IMR-90 (cell line): ENCODE data around the gene CTNND2. TPM values are rescaled to one million over a fixed set of nuclear protein-coding genes. Genes with fewer than 3 reads are reported as not detected.

ENCODE experiments used
- ATAC-seq: fragments of 200-7000 bp; cut with Tn5 transposase; 2 replicates; pipeline ENCODE4 v1.9.1; 2020; ENCODE audit warnings: low read depth, mild to moderate bottlenecking, moderate library complexity
- BruUV-seq: library from RNA; stranded (reverse); fragments of 400-500 nt; replicated peaks from 2 replicates; lab custom pipeline; 2021; lab: Mats Ljungman, UMichigan
- CTCF ChIA-PET: fragments of 300-600 bp; formaldehyde crosslinking; extraction: SDS; loops from one replicate; lab custom pipeline; 2021; ENCODE audit warnings: antibody characterized with exemption; lab: Yijun Ruan, JAX
- POLR2A ChIA-PET: fragments of 300-600 bp; sonication (Branson Sonifier 250); formaldehyde crosslinking; loops from one replicate; lab custom pipeline; 2022; ENCODE audit warnings: antibody characterized with exemption; ENCODE audit not compliant: unreplicated experiment; lab: Charles Lee
- DNase-seq: peaks from one replicate; pipeline ENCODE4 v3.0.0; 2013
- H2AFZ ChIP-seq: replicated peaks from 2 replicates; pipeline ENCODE3; 2013; ENCODE audit warnings: low read length, mild to moderate bottlenecking; ENCODE audit not compliant: poor library complexity
- H2AK5ac ChIP-seq: 2 replicates; pipeline ENCODE4 v1.6.1; 2013; ENCODE audit warnings: low read depth, low read length, inconsistent platforms
- H2AK9ac ChIP-seq: replicated peaks from 2 replicates; pipeline ENCODE3; 2013; ENCODE audit warnings: mild to moderate bottlenecking, low read depth, low read length, moderate library complexity; ENCODE audit not compliant: poor library complexity
- H2BK120ac ChIP-seq: 2 replicates; pipeline ENCODE4 v1.6.1; 2013; ENCODE audit warnings: low read depth, low read length, inconsistent platforms
- H2BK15ac ChIP-seq: 3 replicates; pipeline ENCODE4 v1.6.1; 2013; ENCODE audit warnings: low read depth, low read length, inconsistent platforms
- H2BK20ac ChIP-seq: 2 replicates; pipeline ENCODE4 v1.6.1; 2013; ENCODE audit warnings: low read depth, mild to moderate bottlenecking, inconsistent platforms, low read length, moderate library complexity
- H2BK5ac ChIP-seq: 2 replicates; pipeline ENCODE4 v1.6.1; 2013; ENCODE audit warnings: mild to moderate bottlenecking, low read depth, low read length, inconsistent platforms; ENCODE audit not compliant: poor library complexity, severe bottlenecking
- H3K14ac ChIP-seq: replicated peaks from 2 replicates; pipeline ENCODE4 v1.6.1; 2013; ENCODE audit warnings: low read depth, low read length, inconsistent platforms
- H3K18ac ChIP-seq: 2 replicates; pipeline ENCODE4 v1.6.1; 2013; ENCODE audit warnings: low read depth, low read length, control low read depth
- H3K23ac ChIP-seq: 2 replicates; pipeline ENCODE4 v1.6.1; 2013; ENCODE audit warnings: low read depth, low read length, inconsistent platforms
- H3K27ac ChIP-seq: 2 replicates; pipeline ENCODE4 v1.5.1; 2013; ENCODE audit warnings: mild to moderate bottlenecking, control low read depth, low read length; ENCODE audit not compliant: insufficient read depth
- H3K27me3 ChIP-seq: 2 replicates; pipeline ENCODE4 v1.6.1; 2013; ENCODE audit warnings: low read length; ENCODE audit not compliant: control insufficient read depth, insufficient read depth
- H3K36me3 ChIP-seq: 2 replicates; pipeline ENCODE4 v1.6.1; 2013; ENCODE audit warnings: low read length, mixed read lengths; ENCODE audit not compliant: control insufficient read depth, insufficient read depth
- H3K4ac ChIP-seq: 2 replicates; pipeline ENCODE4 v1.6.1; 2013; ENCODE audit warnings: low read depth, low read length, inconsistent platforms
- H3K4me1 ChIP-seq: 2 replicates; pipeline ENCODE4 v1.6.1; 2013; ENCODE audit warnings: low read length, mixed read lengths; ENCODE audit not compliant: control insufficient read depth, insufficient read depth
- H3K4me2 ChIP-seq: 2 replicates; pipeline ENCODE4 v1.6.1; 2013; ENCODE audit warnings: low read depth, mild to moderate bottlenecking, control low read depth, low read length, moderate library complexity
- H3K4me3 ChIP-seq: 2 replicates; pipeline ENCODE4 v1.5.1; 2013; ENCODE audit warnings: low read depth, mild to moderate bottlenecking, control low read depth, low read length, moderate library complexity; ENCODE audit not compliant: insufficient read depth
- H3K56ac ChIP-seq: 2 replicates; pipeline ENCODE4 v1.6.1; 2013; ENCODE audit warnings: low read length, inconsistent platforms; ENCODE audit not compliant: insufficient read depth; ENCODE audit errors: extremely low read depth
- H3K79me1 ChIP-seq, 2 experiments: 2 replicates each; pipeline ENCODE4 v1.6.1; 2013; ENCODE audit warnings: low read length in 2 of 2, inconsistent platforms in 1 of 2, low read depth in 1 of 2
- H3K9ac ChIP-seq: 2 replicates; pipeline ENCODE4 v1.6.1; 2013; ENCODE audit warnings: low read depth, low read length, control low read depth
- H3K9me1 ChIP-seq: 2 replicates; pipeline ENCODE4 v1.6.1; 2013; ENCODE audit warnings: low read length, inconsistent platforms; ENCODE audit not compliant: insufficient read depth
- H3K9me3 ChIP-seq: 2 replicates; pipeline ENCODE4 v1.6.1; 2013; ENCODE audit warnings: low read length; ENCODE audit not compliant: control insufficient read depth, insufficient read depth
- H4K20me1 ChIP-seq: 2 replicates; pipeline ENCODE4 v1.6.1; 2013; ENCODE audit warnings: low read length, inconsistent platforms; ENCODE audit not compliant: insufficient read depth
- H4K5ac ChIP-seq: 2 replicates; pipeline ENCODE4 v1.6.1; 2013; ENCODE audit warnings: mild to moderate bottlenecking, low read depth, low read length, control low read depth
- H4K8ac ChIP-seq, 2 experiments: 2 replicates each; pipeline ENCODE4 v1.6.1; 2013; ENCODE audit warnings: low read depth in 2 of 2, low read length in 2 of 2, control low read depth in 1 of 2, inconsistent platforms in 1 of 2
- H4K91ac ChIP-seq: 2 replicates; pipeline ENCODE4 v1.6.1; 2013; ENCODE audit warnings: low read depth, low read length, inconsistent platforms; ENCODE audit not compliant: insufficient read depth
- BHLHE40 ChIP-seq: fragments of 150-350 bp; IDR thresholded peaks from 2 replicates; pipeline ENCODE4 v1.6.1; 2016; ENCODE audit warnings: mild to moderate bottlenecking, low read depth, low read length
- CEBPB ChIP-seq: IDR thresholded peaks from 2 replicates; pipeline ENCODE4 v1.6.1; 2012; ENCODE audit warnings: low read depth, low read length, improper control_type of control experiment
- CHD1 ChIP-seq: IDR thresholded peaks from 2 replicates; pipeline ENCODE4 v1.6.1; 2012; ENCODE audit warnings: low read depth, low read length, improper control_type of control experiment
- ELK1 ChIP-seq: fragments of 150-350 bp; IDR thresholded peaks from 2 replicates; pipeline ENCODE4 v1.6.1; 2016; ENCODE audit warnings: low read depth, mild to moderate bottlenecking, low read length, moderate library complexity, borderline replicate concordance
- MAFK ChIP-seq: IDR thresholded peaks from 2 replicates; pipeline ENCODE4 v1.6.1; 2012; ENCODE audit warnings: low read depth, low read length, improper control_type of control experiment
- NFE2L2 ChIP-seq: fragments of 150-350 bp; IDR thresholded peaks from 2 replicates; pipeline ENCODE4 v1.6.1; 2016; ENCODE audit warnings: low read depth, mild to moderate bottlenecking, low read length
- POLR2A ChIP-seq: IDR thresholded peaks from 2 replicates; pipeline ENCODE4 v1.6.1; 2012; ENCODE audit warnings: mild to moderate bottlenecking, low read depth, low read length
- RAD21 ChIP-seq: IDR thresholded peaks from 2 replicates; pipeline ENCODE4 v1.6.1; 2012; ENCODE audit warnings: low read length, improper control_type of control experiment
- WGBS, 2 experiments: methylation state at CpG; one replicate each; pipeline versions ENCODE4 v1.1.5 to v1.1.7; 2013; ENCODE audit warnings: missing lambda C conversion rate in 2 of 2; ENCODE audit not compliant: insufficient read length in 1 of 2; ENCODE audit errors: extremely low coverage in 2 of 2; 5-methylcytosine and 5-hydroxymethylcytosine counted together
- dilution Hi-C: fragments of 300-500 bp; cut with HindIII; formaldehyde crosslinking; loops from one replicate; pipeline ENCODE4 v1.14.3; 2018; ENCODE audit warnings: low sequenced_read_pairs; ENCODE audit not compliant: unreplicated experiment
- in situ Hi-C: fragments of 300-500 bp; cut with MboI; formaldehyde crosslinking; loops from 3 replicates; pipeline ENCODE4 v1.14.3; 2019; ENCODE audit warnings: low sequenced_read_pairs, inconsistent platforms, mixed read lengths
- intact Hi-C: fragments of 100-400 bp; cut with micrococcal nuclease; formaldehyde crosslinking; loops from 2 replicates; pipeline ENCODE4 v1.10.0; 2022
- polyA plus RNA-seq, 3 experiments: library from polyadenylated mRNA; depleted of rRNA; stranded (reverse); fragments of >200 nt; gene quantifications; 2 replicates each; pipeline ENCODE4 v1.2.3, GENCODE V29; 2012; ENCODE audit warnings: low replicate concordance in 1 of 3
- total RNA-seq: library from RNA; depleted of rRNA; stranded (reverse); fragments of >200 nt; gene quantifications from 2 replicates; pipeline ENCODE4 v1.2.3, GENCODE V29; 2012
- TF ChIP-seq, protein P1 (sequence below): fragments of 150-350 bp; IDR thresholded peaks from 2 replicates; pipeline ENCODE4 v1.6.1; 2017; ENCODE audit warnings: mild to moderate bottlenecking, antibody characterized with exemption, low read length, low read depth

Gene CTNND2
- total and polyA plus RNA-seq, 2 of the 4 experiments (the other 2 are of a cell fraction): not detected

DNA sequence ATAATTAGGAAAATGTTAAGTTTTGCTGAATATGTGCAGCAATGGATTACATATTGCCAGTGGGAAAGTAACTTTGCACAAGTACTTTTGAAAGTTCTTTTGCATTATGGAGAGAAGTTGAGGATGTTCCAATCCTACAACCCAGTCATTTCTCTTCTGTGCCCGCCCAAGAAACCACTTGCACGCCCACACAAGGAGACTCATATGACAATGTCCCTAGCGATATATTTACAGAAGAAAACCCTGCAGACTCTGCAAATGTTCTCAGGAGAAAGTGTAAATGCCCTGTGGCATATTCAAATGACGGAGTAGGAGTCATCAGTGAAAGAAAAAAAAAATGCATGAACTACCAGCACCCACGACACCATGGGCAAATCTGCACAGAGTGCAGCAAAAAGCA, 356.5 kb downstream of the CTNND2 start:
- H3K27ac ChIP-seq: no peak overlapping the region
- BruUV-seq: no TSS peak
- H3K4me3 ChIP-seq: no peak overlapping the region
- no peaks in the 10 kb centered on the region for H3K79me1 ChIP-seq
- no peak overlapping the region for H3K4ac ChIP-seq
- no peak overlapping the region for H3K56ac ChIP-seq
- H3K36me3 ChIP-seq: no peaks in the 10 kb centered on the region
- no peak overlapping the region for H4K8ac ChIP-seq
- H3K14ac ChIP-seq: no peak overlapping the region
- H2BK5ac ChIP-seq: no peak overlapping the region
- POLR2A ChIA-PET: no interaction called here
- no peak overlapping the region for H2AFZ ChIP-seq
- in situ Hi-C loops (no loop called here), dilution Hi-C loops (no loop called here), intact Hi-C loops (no loop called here)
- H2BK120ac ChIP-seq: no peak overlapping the region
- TF ChIP-seq ELK1 (no peak), MAFK (no peak), CEBPB (no peak), CHD1 (no peak), POLR2A (no peak), BHLHE40 (no peak), RAD21 (no peak), NFE2L2 (no peak)
- TF ChIP-seq, protein P1, sequence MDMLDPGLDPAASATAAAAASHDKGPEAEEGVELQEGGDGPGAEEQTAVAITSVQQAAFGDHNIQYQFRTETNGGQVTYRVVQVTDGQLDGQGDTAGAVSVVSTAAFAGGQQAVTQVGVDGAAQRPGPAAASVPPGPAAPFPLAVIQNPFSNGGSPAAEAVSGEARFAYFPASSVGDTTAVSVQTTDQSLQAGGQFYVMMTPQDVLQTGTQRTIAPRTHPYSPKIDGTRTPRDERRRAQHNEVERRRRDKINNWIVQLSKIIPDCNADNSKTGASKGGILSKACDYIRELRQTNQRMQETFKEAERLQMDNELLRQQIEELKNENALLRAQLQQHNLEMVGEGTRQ: no peak
- H3K27me3 ChIP-seq: no peaks in the 10 kb centered on the region
- no peak overlapping the region for H4K91ac ChIP-seq
- peaks cover 8% of the 10 kb centered on the region for H3K9me3 ChIP-seq
- no peak overlapping the region for H3K4me2 ChIP-seq
- no peak overlapping the region for H2AK9ac ChIP-seq
- DNase-seq (no peak), ATAC-seq (no peak)
- H2BK20ac ChIP-seq: no peak overlapping the region
- no peaks in the 10 kb centered on the region for H3K9me1 ChIP-seq
- H3K23ac ChIP-seq: no peak overlapping the region
- H3K18ac ChIP-seq: no peak overlapping the region
- CTCF ChIA-PET: no interaction called here
- no peak overlapping the region for H4K5ac ChIP-seq
- no CpG with 5 or more reads among the region's 5 CpGs for WGBS, 2 experiments
- H3K4me1 ChIP-seq: no peaks in the 10 kb centered on the region
- no peak overlapping the region for H3K9ac ChIP-seq
- no peaks in the 10 kb centered on the region for H4K20me1 ChIP-seq
- H2BK15ac ChIP-seq: no peak overlapping the region
- H2AK5ac ChIP-seq: no peak overlapping the region
